Keratinocyte (primary cell): ENCODE data around the gene CTSA. TPM values are rescaled to one million over a fixed set of nuclear protein-coding genes. Genes with fewer than 3 reads are reported as not detected.
A peak's percentile ranks its signal among the peaks of the same experiment; 100 is the strongest.

Experiments
- DNase-seq: peaks from one replicate; pipeline ENCODE4 v3.0.0-alpha.2; 2011; ENCODE audit warnings: low read depth, missing footprints, low spot score
- FAIRE-seq: peaks from 2 replicates; lab custom pipeline; 2011; peaks lifted over from hg19 to GRCh38; lab: Jason Lieb, UNC
- H2AFZ ChIP-seq: 2 replicates; pipeline ENCODE4 v1.6.0; 2012; ENCODE audit warnings: low read length, control low read depth, inconsistent platforms; ENCODE audit not compliant: control insufficient read depth
- H3K27ac ChIP-seq: 2 replicates; pipeline ENCODE4 v1.5.1; 2011; ENCODE audit warnings: low read length; ENCODE audit not compliant: control insufficient read depth, insufficient read depth
- H3K27me3 ChIP-seq: 3 replicates; pipeline ENCODE4 v1.6.0; 2011; ENCODE audit warnings: low read length; ENCODE audit not compliant: control insufficient read depth, insufficient read depth; ENCODE audit errors: extremely low read depth
- H3K36me3 ChIP-seq, 2 experiments: 2 replicates in 1 of 2; 3 replicates in 1 of 2; pipeline ENCODE4 v1.5.1; 2011; ENCODE audit warnings: low read length in 2 of 2, mild to moderate bottlenecking in 1 of 2; ENCODE audit not compliant: control insufficient read depth in 2 of 2, insufficient read depth in 2 of 2; ENCODE audit errors: extremely low read depth in 1 of 2
- H3K4me1 ChIP-seq: 3 replicates; pipeline ENCODE4 v1.5.1; 2011; ENCODE audit warnings: low read length; ENCODE audit not compliant: control insufficient read depth, insufficient read depth; ENCODE audit errors: extremely low read depth
- H3K4me2 ChIP-seq: 3 replicates; pipeline ENCODE4 v1.6.0; 2011; ENCODE audit warnings: low read depth, low read length; ENCODE audit not compliant: control insufficient read depth, insufficient read depth; ENCODE audit errors: extremely low read depth
- H3K4me3 ChIP-seq, 3 experiments: fragments of 200-600 bp in 1 of 3; sonication (generic) in 1 of 3; 2 replicates in 2 of 3; 3 replicates in 1 of 3; pipeline ENCODE4 v1.5.1; 2011 to 2016; ENCODE audit warnings: low read length in 3 of 3, mild to moderate bottlenecking in 3 of 3, control low read depth in 2 of 3, inconsistent platforms in 1 of 3, low read depth in 1 of 3, mixed read lengths in 1 of 3, mixed run types in 1 of 3, moderate library complexity in 1 of 3; ENCODE audit not compliant: control insufficient read depth in 2 of 3, insufficient read depth in 2 of 3; ENCODE audit errors: extremely low read depth in 1 of 3
- H3K79me2 ChIP-seq: 2 replicates; pipeline ENCODE4 v1.6.0; 2012; ENCODE audit warnings: low read length; ENCODE audit not compliant: control insufficient read depth, insufficient read depth
- H3K9ac ChIP-seq: 3 replicates; pipeline ENCODE4 v1.6.0; 2011; ENCODE audit warnings: low read length; ENCODE audit not compliant: control insufficient read depth, insufficient read depth; ENCODE audit errors: extremely low read depth
- H3K9me1 ChIP-seq: 3 replicates; pipeline ENCODE4 v1.6.0; 2011; ENCODE audit warnings: low read length; ENCODE audit not compliant: control insufficient read depth, insufficient read depth; ENCODE audit errors: extremely low read depth
- H3K9me3 ChIP-seq: 2 replicates; pipeline ENCODE4 v1.5.1; 2012; ENCODE audit warnings: low read depth, low read length; ENCODE audit not compliant: control insufficient read depth
- H4K20me1 ChIP-seq: 3 replicates; pipeline ENCODE4 v1.6.0; 2011; ENCODE audit warnings: low read length; ENCODE audit not compliant: control insufficient read depth, insufficient read depth; ENCODE audit errors: extremely low read depth
- CTCF ChIP-seq, 3 experiments: IDR thresholded peaks in 1 of 3; conservative IDR thresholded peaks in 1 of 3; optimal IDR thresholded peaks in 1 of 3; 2 replicates in 2 of 3; 3 replicates in 1 of 3; pipeline versions ENCODE3 to v1.5.1; 2011; ENCODE audit warnings: low read length in 3 of 3, mild to moderate bottlenecking in 3 of 3, moderate library complexity in 2 of 3, control low read depth in 1 of 3, inconsistent platforms in 1 of 3; ENCODE audit not compliant: insufficient read depth in 2 of 3; ENCODE audit errors: extremely low read depth in 1 of 3
- EZH2 ChIP-seq: IDR thresholded peaks from one replicate; pipeline ENCODE4 v1.6.1; 2012; ENCODE audit warnings: inconsistent platforms, mild to moderate bottlenecking, low read length, moderate library complexity
- dilution Hi-C: fragments of 300-500 bp; cut with MboI; formaldehyde crosslinking; loops from one replicate; pipeline ENCODE4 v1.7.0; 2020; ENCODE audit warnings: low sequenced_read_pairs; ENCODE audit not compliant: extremely low pct_ligation_motif_present
- polyA plus RNA-seq, 5 experiments: library from polyadenylated mRNA; depleted of rRNA in 3 of 5; stranded (reverse) in 3 of 5; stranded (forward) in 1 of 5; unstranded in 1 of 5; fragments of >200 nt; gene quantifications; 1 replicate in 1 of 5; 2 replicates in 3 of 5; 3 replicates in 1 of 5; pipeline versions ENCODE4 v1.2.1 to v1.2.3, GENCODE V29; 2011 to 2012; ENCODE audit warnings: missing spikeins in 2 of 5, low read depth in 1 of 5, low replicate concordance in 1 of 5

Gene CTSA
- polyA plus RNA-seq, 1 donor (not counting 4 experiments of a cell fraction or from before 2014, with no cell fraction given): 38.6 TPM

- TF ChIP-seq CTCF (optimal IDR thresholded peaks at IDR 0.05 in 1 of 3, IDR thresholded peaks at IDR 0.05 in 1 of 3, conservative IDR thresholded peaks at IDR 0.05 in 1 of 3; ENCODE audit: extremely low read depth in 1 of 3, insufficient read depth in 2 of 3, low read length in 3 of 3) (peak in 1 of 3 experiments; percentile 24), EZH2 (no peak)
- no peak for FAIRE-seq
- H3K4me1 ChIP-seq: peaks cover 16% of the 10 kb centered on the region
- H3K4me2 ChIP-seq: no peak overlapping the region
- peak overlapping the region; percentile 40 for H3K27ac ChIP-seq
- no peak for DNase-seq
- no peaks in the 10 kb centered on the region for H3K27me3 ChIP-seq
- no peaks in the 10 kb centered on the region for H3K9me3 ChIP-seq
- no peaks in the 10 kb centered on the region for H3K9me1 ChIP-seq
- H2AFZ ChIP-seq: no peak overlapping the region
- dilution Hi-C loops: no loop called here
- H4K20me1 ChIP-seq: no peaks in the 10 kb centered on the region
- no peaks in the 10 kb centered on the region for H3K79me2 ChIP-seq
- H3K4me3 ChIP-seq: no peak overlapping the region
- H3K36me3 ChIP-seq: peaks cover 52 to 58% of the 10 kb centered on the region in 2 experiments
- H3K9ac ChIP-seq: no peak overlapping the region
Measured at GRCh38 chr20:45944965-45945677, 54.0 kb downstream of the CTSA start.

GRCh38 chr20:45945678-45946148 lies 54.6 kb downstream of the CTSA start:
- TF ChIP-seq CTCF (optimal IDR thresholded peaks at IDR 0.05 in 1 of 3, IDR thresholded peaks at IDR 0.05 in 1 of 3, conservative IDR thresholded peaks at IDR 0.05 in 1 of 3; ENCODE audit: extremely low read depth in 1 of 3, insufficient read depth in 2 of 3, low read length in 3 of 3) (no peak), EZH2 (no peak)
- H3K4me2 ChIP-seq: no peak overlapping the region
- no peak overlapping the region for H3K9ac ChIP-seq
- no peaks in the 10 kb centered on the region for H3K79me2 ChIP-seq
- H2AFZ ChIP-seq: no peak overlapping the region
- H3K4me1 ChIP-seq: peaks cover 16% of the 10 kb centered on the region
- H3K9me1 ChIP-seq: no peaks in the 10 kb centered on the region
- H3K27ac ChIP-seq: no peak overlapping the region
- no peaks in the 10 kb centered on the region for H3K27me3 ChIP-seq
- dilution Hi-C loops: no loop called here
- no peaks in the 10 kb centered on the region for H4K20me1 ChIP-seq
- DNase-seq (no peak), FAIRE-seq (no peak)
- H3K4me3 ChIP-seq: no peak overlapping the region
- peaks cover 53 to 57% of the 10 kb centered on the region in 2 experiments for H3K36me3 ChIP-seq
- no peaks in the 10 kb centered on the region for H3K9me3 ChIP-seq
